CD14-positive monocyte (primary cell): ENCODE measurements around the gene DNMT3A. TPM values are rescaled to one million over a fixed set of nuclear protein-coding genes. Genes with fewer than 3 reads are reported as not detected.

ENCODE experiments used
- DNase-seq, 3 donors: peaks; one replicate each; pipeline ENCODE4 v3.0.0-alpha.2; 2011 to 2022
- H2AFZ ChIP-seq: 2 replicates; pipeline ENCODE4 v1.6.0; 2012; ENCODE audit warnings: mild to moderate bottlenecking, low read depth, low read length, inconsistent platforms; ENCODE audit not compliant: insufficient read depth, poor library complexity, severe bottlenecking
- H3K27ac ChIP-seq, 2 donors: 1 replicate in 1 of 2; 2 replicates in 1 of 2; pipeline ENCODE4 v1.5.1; 2012 to 2013; ENCODE audit warnings: low read length in 2 of 2, control low read depth in 1 of 2, inconsistent platforms in 1 of 2, low read depth in 1 of 2, mild to moderate bottlenecking in 1 of 2
- H3K27me3 ChIP-seq, 2 donors: one replicate each; pipeline versions ENCODE4 v1.6.0 to v1.6.1; 2011 to 2013; ENCODE audit warnings: low read length in 2 of 2; ENCODE audit not compliant: control insufficient read depth in 2 of 2, insufficient read depth in 2 of 2
- H3K36me3 ChIP-seq, 2 donors: replicated peaks in 1 of 2; 1 replicate in 1 of 2; 2 replicates in 1 of 2; pipeline versions ENCODE4 v1.5.1 to v1.6.1; 2012 to 2013; ENCODE audit warnings: low read length in 2 of 2, control low read depth in 1 of 2, inconsistent platforms in 1 of 2, mild to moderate bottlenecking in 1 of 2; ENCODE audit not compliant: insufficient read depth in 2 of 2, control insufficient read depth in 1 of 2
- H3K4me1 ChIP-seq, 2 donors: 1 replicate in 1 of 2; 2 replicates in 1 of 2; pipeline versions ENCODE4 v1.5.1 to v1.6.1; 2012 to 2013; ENCODE audit warnings: low read length in 2 of 2, control low read depth in 1 of 2, inconsistent platforms in 1 of 2, mild to moderate bottlenecking in 1 of 2, moderate library complexity in 1 of 2; ENCODE audit not compliant: insufficient read depth in 2 of 2, control insufficient read depth in 1 of 2
- H3K4me2 ChIP-seq: replicated peaks from 2 replicates; pipeline ENCODE3; 2012; ENCODE audit warnings: low read length, moderate library complexity, mild to moderate bottlenecking; ENCODE audit not compliant: poor library complexity, severe bottlenecking; ENCODE audit errors: extremely low read depth
- H3K4me3 ChIP-seq, 3 experiments: fragments of 200-600 bp in 1 of 3; sonication (generic) in 1 of 3; replicated peaks in 1 of 3; 1 replicate in 2 of 3; 2 replicates in 1 of 3; pipeline ENCODE4 v1.5.1; 2011 to 2013; ENCODE audit warnings: low read length in 3 of 3, mild to moderate bottlenecking in 3 of 3, control low read depth in 2 of 3, low read depth in 2 of 3, inconsistent platforms in 1 of 3, moderate library complexity in 1 of 3
- H3K79me2 ChIP-seq: 2 replicates; pipeline ENCODE4 v1.6.0; 2012; ENCODE audit warnings: mild to moderate bottlenecking, control low read depth, inconsistent platforms, low read length, moderate library complexity; ENCODE audit not compliant: insufficient read depth
- H3K9ac ChIP-seq: 2 replicates; pipeline ENCODE4 v1.6.0; 2017; ENCODE audit warnings: low read length, mild to moderate bottlenecking; ENCODE audit not compliant: insufficient read depth, poor library complexity, severe bottlenecking
- H3K9me3 ChIP-seq, 2 donors: replicated peaks in 1 of 2; 1 replicate in 1 of 2; 2 replicates in 1 of 2; pipeline versions ENCODE4 v1.5.1 to v1.6.1; 2012 to 2013; ENCODE audit warnings: low read length in 2 of 2, control low read depth in 1 of 2; ENCODE audit not compliant: control insufficient read depth in 1 of 2, insufficient read depth in 1 of 2
- H4K20me1 ChIP-seq: 2 replicates; pipeline ENCODE4 v1.6.0; 2012; ENCODE audit warnings: mild to moderate bottlenecking, low read length, control low read depth, moderate library complexity; ENCODE audit not compliant: insufficient read depth
- H3K27ac Mint-ChIP-seq, 7 donors: one replicate each; pipeline ENCODE4 v1.8.0; 2020; ENCODE audit warnings: mild to moderate bottlenecking in 7 of 7, mixed read lengths in 7 of 7, moderate library complexity in 6 of 7, inconsistent platforms in 2 of 7
- H3K27me3 Mint-ChIP-seq, 3 donors: one replicate each; pipeline ENCODE4 v1.8.0; 2021 to 2022; ENCODE audit warnings: low read depth in 3 of 3, mild to moderate bottlenecking in 3 of 3, mixed read lengths in 3 of 3, moderate library complexity in 3 of 3, inconsistent platforms in 1 of 3
- H3K36me3 Mint-ChIP-seq, 2 donors: one replicate each; pipeline ENCODE4 v1.8.0; 2020; ENCODE audit warnings: mixed read lengths in 2 of 2, inconsistent platforms in 1 of 2, mild to moderate bottlenecking in 1 of 2
- H3K4me1 Mint-ChIP-seq: one replicate; pipeline ENCODE4 v1.8.0; 2020; ENCODE audit warnings: mild to moderate bottlenecking, mixed read lengths
- H3K4me3 Mint-ChIP-seq, 2 donors: one replicate each; pipeline ENCODE4 v1.8.0; 2020; ENCODE audit warnings: mild to moderate bottlenecking in 2 of 2, mixed read lengths in 2 of 2, moderate library complexity in 1 of 2
- H3K9me3 Mint-ChIP-seq, 7 donors: one replicate each; pipeline ENCODE4 v1.8.0; 2020 to 2022; ENCODE audit warnings: mixed read lengths in 7 of 7, mild to moderate bottlenecking in 6 of 7, moderate library complexity in 6 of 7, inconsistent platforms in 2 of 7
- WGBS: methylation state at CpG from one replicate; pipeline ENCODE4 v1.1.5; 2013; ENCODE audit warnings: missing lambda C conversion rate; ENCODE audit not compliant: insufficient coverage; 5-methylcytosine and 5-hydroxymethylcytosine counted together
- intact Hi-C, 2 donors: fragments of 100-400 bp; cut with micrococcal nuclease; formaldehyde crosslinking; loops; one replicate each; pipeline versions ENCODE4 v1.15.0 to v1.15.1; 2023
- polyA plus RNA-seq, 3 donors: library from polyadenylated mRNA; depleted of rRNA in 1 of 3; unstranded in 2 of 3; stranded (reverse) in 1 of 3; fragments of 300-500 nt in 2 of 3; fragments of >200 nt in 1 of 3; fragmentation: Illumina TruSeq in 2 of 3; gene quantifications; 1 replicate in 2 of 3; 2 replicates in 1 of 3; pipeline ENCODE4 v1.2.3, GENCODE V29; 2012 to 2021
- TF ChIP-seq, protein P1 (sequence below): fragments of 200-600 bp; IDR thresholded peaks from one replicate; pipeline ENCODE4 v1.8.0; 2022; ENCODE audit warnings: antibody characterized with exemption, mild to moderate bottlenecking

DNMT3A gene
- polyA plus RNA-seq, 3 donors: 1.7 to 7.9 (median 2.7) TPM

DNA sequence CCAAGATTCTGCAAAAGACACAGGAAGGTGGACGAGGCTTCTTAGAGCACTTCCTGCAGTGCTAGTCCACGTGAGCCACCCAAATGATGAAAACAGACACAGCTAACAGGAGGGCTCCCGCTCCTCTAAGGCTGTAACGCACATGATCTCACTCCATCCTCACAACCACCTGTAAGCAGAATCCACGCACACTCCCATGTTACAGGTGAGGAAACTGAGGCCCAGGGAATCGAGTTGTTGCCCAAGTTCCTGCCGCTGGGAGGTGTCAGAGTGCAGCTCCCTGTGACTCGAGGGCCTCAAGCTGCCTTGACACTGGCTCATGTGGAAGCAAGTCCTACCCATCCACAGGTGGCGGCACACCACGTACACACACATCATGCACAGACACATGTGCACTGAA is 4.4 kb downstream of the DNMT3A start:
- H3K4me1 ChIP-seq: peaks cover 7 to 23% of the 10 kb centered on the region in 2 donors
- no peak for DNase-seq
- H3K27ac ChIP-seq: no peak overlapping the region
- peaks cover 37% of the 10 kb centered on the region for H3K4me1 Mint-ChIP-seq
- H3K4me3 ChIP-seq: no peak overlapping the region
- no peaks in the 10 kb centered on the region for H3K9me3 Mint-ChIP-seq
- no peak overlapping the region for H3K4me2 ChIP-seq
- H4K20me1 ChIP-seq: peaks cover 80% of the 10 kb centered on the region
- TF ChIP-seq, protein P1, sequence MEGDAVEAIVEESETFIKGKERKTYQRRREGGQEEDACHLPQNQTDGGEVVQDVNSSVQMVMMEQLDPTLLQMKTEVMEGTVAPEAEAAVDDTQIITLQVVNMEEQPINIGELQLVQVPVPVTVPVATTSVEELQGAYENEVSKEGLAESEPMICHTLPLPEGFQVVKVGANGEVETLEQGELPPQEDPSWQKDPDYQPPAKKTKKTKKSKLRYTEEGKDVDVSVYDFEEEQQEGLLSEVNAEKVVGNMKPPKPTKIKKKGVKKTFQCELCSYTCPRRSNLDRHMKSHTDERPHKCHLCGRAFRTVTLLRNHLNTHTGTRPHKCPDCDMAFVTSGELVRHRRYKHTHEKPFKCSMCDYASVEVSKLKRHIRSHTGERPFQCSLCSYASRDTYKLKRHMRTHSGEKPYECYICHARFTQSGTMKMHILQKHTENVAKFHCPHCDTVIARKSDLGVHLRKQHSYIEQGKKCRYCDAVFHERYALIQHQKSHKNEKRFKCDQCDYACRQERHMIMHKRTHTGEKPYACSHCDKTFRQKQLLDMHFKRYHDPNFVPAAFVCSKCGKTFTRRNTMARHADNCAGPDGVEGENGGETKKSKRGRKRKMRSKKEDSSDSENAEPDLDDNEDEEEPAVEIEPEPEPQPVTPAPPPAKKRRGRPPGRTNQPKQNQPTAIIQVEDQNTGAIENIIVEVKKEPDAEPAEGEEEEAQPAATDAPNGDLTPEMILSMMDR: no peak
- H3K9me3 ChIP-seq: no peaks in the 10 kb centered on the region
- no peak overlapping the region for H3K27ac Mint-ChIP-seq
- H3K27me3 Mint-ChIP-seq: peaks cover 0 to 8% (median 5%) of the 10 kb centered on the region in 3 donors
- peaks cover 18 to 20% of the 10 kb centered on the region in 2 donors for H3K36me3 Mint-ChIP-seq
- H3K36me3 ChIP-seq: no peaks in the 10 kb centered on the region
- intact Hi-C loops: loop anchor here in 1 of 2 donors (5.0 kb wide), 1 partner anchor 35 kb away; no protein-coding TSS in a partner anchor
- H3K27me3 ChIP-seq: no peaks in the 10 kb centered on the region
- H2AFZ ChIP-seq: no peak overlapping the region
- peaks cover 24% of the 10 kb centered on the region for H3K79me2 ChIP-seq
- 84% methylated on average over 10 of the region's 10 CpGs for WGBS
- H3K4me3 Mint-ChIP-seq: no peak overlapping the region
- no peak overlapping the region for H3K9ac ChIP-seq

DNA sequence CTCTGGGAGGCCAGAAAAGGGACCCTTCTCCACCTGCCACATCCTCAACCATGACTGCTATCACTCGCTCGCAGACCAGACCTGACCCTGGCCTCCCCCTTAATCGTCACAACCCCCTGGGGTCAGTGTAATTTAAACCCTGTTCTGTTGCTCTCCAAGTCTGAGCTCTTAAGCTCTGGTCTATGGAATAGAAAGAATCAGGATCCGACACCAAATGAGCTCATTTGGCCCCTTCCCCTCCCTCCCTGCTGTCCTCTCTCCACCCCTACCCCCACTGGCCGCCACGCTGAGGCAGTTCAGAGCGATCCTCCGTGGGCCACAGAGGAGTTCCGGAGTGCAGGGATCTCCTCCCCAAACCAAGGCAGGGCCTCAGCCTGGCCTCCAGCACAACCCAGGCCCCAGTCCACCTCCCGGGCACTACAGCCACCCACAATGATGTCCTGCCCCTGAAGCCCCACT is 5.3 kb downstream of the DNMT3A start:
- H3K9ac ChIP-seq: no peak overlapping the region

More for the DNA sequence above, 5.3 kb downstream of the DNMT3A start:
- Histone ChIP-seq H3K36me3 (no peaks in the 10 kb centered on the region), H3K79me2 (peaks cover 24% of the 10 kb centered on the region), H4K20me1 (peaks cover 89% of the 10 kb centered on the region), H3K4me3 (no peak overlapping the region), H3K9me3 (no peaks in the 10 kb centered on the region), H2AFZ (no peak overlapping the region), H3K27ac (no peak overlapping the region), H3K27me3 (no peaks in the 10 kb centered on the region), H3K4me1 (peaks cover 7 to 22% of the 10 kb centered on the region in 2 donors), H3K4me2 (no peak overlapping the region)
- no peak for DNase-seq
- no peaks in the 10 kb centered on the region for H3K9me3 Mint-ChIP-seq
- WGBS: 96% methylated on average over 6 of the region's 10 CpGs
- peaks cover 19 to 21% of the 10 kb centered on the region in 2 donors for H3K36me3 Mint-ChIP-seq
- H3K4me3 Mint-ChIP-seq: no peak overlapping the region
- intact Hi-C loops: loop anchor here in 1 of 2 donors (5.0 kb wide), 1 partner anchor 34 kb away; no protein-coding TSS in a partner anchor
- no peak overlapping the region for H3K27ac Mint-ChIP-seq
- H3K4me1 Mint-ChIP-seq: peaks cover 37% of the 10 kb centered on the region
- peaks cover 0 to 8% (median 5%) of the 10 kb centered on the region in 3 donors for H3K27me3 Mint-ChIP-seq
- TF ChIP-seq, protein P1: no peak
